Left lung (tissue), 10 donors: ENCODE data around the gene PAEP. TPM values are rescaled to one million over a fixed set of nuclear protein-coding genes. Genes with fewer than 3 reads are reported as not detected.
A peak's percentile ranks its signal among the peaks of the same experiment; 100 is the strongest.

Experiments used
- ATAC-seq: fragments of 200-7000 bp; cut with Tn5 transposase; one replicate; pipeline ENCODE4 v1.9.1; 2020; ENCODE audit warnings: moderate library complexity
- DNase-seq, 4 donors: peaks; one replicate each; pipeline ENCODE4 v3.0.0-alpha.2; 2013 to 2020
- H3K27ac ChIP-seq, 2 donors: fragments of 200-600 bp; sonication (generic) in 1 of 2; one replicate each; pipeline versions ENCODE4 v1.5.0 to v1.8.0; 2020 to 2021
- H3K27me3 ChIP-seq, 2 donors: fragments of 200-600 bp; sonication (generic) in 1 of 2; one replicate each; pipeline versions ENCODE4 v1.5.0 to v1.8.0; 2020 to 2021
- H3K36me3 ChIP-seq, 2 donors: fragments of 200-600 bp; sonication (generic) in 1 of 2; one replicate each; pipeline versions ENCODE4 v1.5.0 to v1.8.0; 2020 to 2021
- H3K4me1 ChIP-seq, 2 donors: fragments of 200-600 bp; one replicate each; pipeline ENCODE4 v1.8.0; 2021
- H3K4me3 ChIP-seq, 2 donors: fragments of 200-600 bp; sonication (generic) in 1 of 2; one replicate each; pipeline versions ENCODE4 v1.5.0 to v1.8.0; 2020 to 2021; ENCODE audit warnings: mild to moderate bottlenecking in 1 of 2
- H3K9me3 ChIP-seq, 2 donors: fragments of 200-600 bp; sonication (generic) in 1 of 2; one replicate each; pipeline versions ENCODE4 v1.5.0 to v1.8.0; 2020 to 2021
- CTCF ChIP-seq, 2 donors: fragments of 200-600 bp; sonication (generic) in 1 of 2; IDR thresholded peaks; one replicate each; pipeline versions ENCODE4 v1.5.0 to v1.8.0; 2021; ENCODE audit warnings: antibody characterized with exemption in 2 of 2
- intact Hi-C, 2 donors: fragments of 100-400 bp; cut with DNase I; formaldehyde crosslinking; loops; one replicate each; pipeline versions ENCODE4 v1.11.2 to v1.14.2; 2022
- polyA plus RNA-seq, 6 donors: library from polyadenylated mRNA; unstranded; fragments of 120-200 nt; gene quantifications; one replicate each; pipeline ENCODE4 v1.2.1, GENCODE V29; 2013; ENCODE audit not compliant: insufficient read length in 6 of 6
- total RNA-seq, 2 donors: library from RNA; stranded (reverse); fragmentation: NEBNext Ultra II Directional; extraction: Animal tissue kit (Norgen Biotek cat#: 25700); gene quantifications; one replicate each; pipeline ENCODE4 v1.2.1, GENCODE V29; 2021
- donor health status: DM: no; HTN: yes; CAD: no.
- donor health status: DM: no; HTN: no; CAD: no.

The PAEP gene
- total and polyA plus RNA-seq, 8 donors, result 0.39 to 4.2 TPM; not detected in 6

GRCh38 chr9:135519179-135519971 lies 42.2 kb upstream of the PAEP start:
- Histone ChIP-seq H3K36me3 (no peaks in the 10 kb centered on the region), H3K9me3 (no peaks in the 10 kb centered on the region), H3K27ac (no peak overlapping the region), H3K27me3 (peaks cover 0 to 62% of the 10 kb centered on the region in 2 donors), H3K4me1 (no peaks in the 10 kb centered on the region), H3K4me3 (no peak overlapping the region)
- intact Hi-C loops, result no loop called here
- ATAC-seq (no peak), DNase-seq (no peak)
- no peak for TF ChIP-seq CTCF (IDR thresholded peaks at IDR 0.05)

GRCh38 chr9:135520916-135521607 lies 40.5 kb upstream of the PAEP start, which contains the start of gene LCN1:
TSS of gene LCN1 (plus strand) at chr9:135521440. CDS start at chr9:135521498, 58 bp downstream.
- peaks cover 0 to 59% of the 10 kb centered on the region in 2 donors for H3K27me3 ChIP-seq
- no peaks in the 10 kb centered on the region for H3K36me3 ChIP-seq
- ATAC-seq (no peak), DNase-seq (peak in 1 of 4 donors; percentile 55)
- no peak within 1 kb of the TSS for H3K4me3 ChIP-seq
- no peak for TF ChIP-seq CTCF (IDR thresholded peaks at IDR 0.05)
- H3K27ac ChIP-seq, result no peak within 1 kb of the TSS
- no peaks in the 10 kb centered on the region for H3K4me1 ChIP-seq
- H3K9me3 ChIP-seq, result no peaks in the 10 kb centered on the region
- intact Hi-C loops, result no loop called here

- Histone ChIP-seq H3K27me3 (peaks cover 0 to 63% of the 10 kb centered on the region in 2 donors), H3K9me3 (no peaks in the 10 kb centered on the region), H3K36me3 (no peaks in the 10 kb centered on the region), H3K27ac (no peak overlapping the region), H3K4me1 (no peaks in the 10 kb centered on the region), H3K4me3 (no peak overlapping the region)
- DNase-seq, result no peak
- intact Hi-C loops, result no loop called here
- no peak for TF ChIP-seq CTCF (IDR thresholded peaks at IDR 0.05)
- no peak for ATAC-seq
Measured at GRCh38 chr9:135521608-135522095, 39.9 kb upstream of the PAEP start.

GRCh38 chr9:135522137-135522877 lies 39.2 kb upstream of the PAEP start:
- H3K9me3 ChIP-seq, result no peaks in the 10 kb centered on the region
- peaks cover 0 to 67% of the 10 kb centered on the region in 2 donors for H3K27me3 ChIP-seq
- TF ChIP-seq CTCF (IDR thresholded peaks at IDR 0.05), result no peak
- ATAC-seq, result no peak
- intact Hi-C loops, result no loop called here
- no peaks in the 10 kb centered on the region for H3K4me1 ChIP-seq
- no peaks in the 10 kb centered on the region for H3K36me3 ChIP-seq
- H3K27ac ChIP-seq, result no peak overlapping the region
- peak in 1 of 4 donors; percentile 57 for DNase-seq
- H3K4me3 ChIP-seq, result no peak overlapping the region
